ENCODE data around the gene PAPPA. TPM values are rescaled to one million over a fixed set of nuclear protein-coding genes. Genes with fewer than 3 reads are reported as not detected.

The PAPPA gene
- total RNA-seq, 2 experiments from 2014 or later, result not detected

- intact Hi-C loops (cut with DNase I, micrococcal nuclease), result no loop called here
- H3K27me3 Mint-ChIP-seq, result no peaks in the 10 kb centered on the region
- CTCF ChIA-PET, result interaction anchor here (0.7 kb wide), 1 partner anchor 561 kb away, joined by 3 read pairs; no protein-coding TSS in a partner anchor
- H3K27ac Mint-ChIP-seq, result no peak overlapping the region
- no peak for DNase-seq
- no peaks in the 10 kb centered on the region for H3K4me1 Mint-ChIP-seq
- POLR2A ChIA-PET, result no interaction called here
- H3K9me3 Mint-ChIP-seq (ENCODE audit: low read depth), result peaks cover 1% of the 10 kb centered on the region
- no peak for ATAC-seq
- H3K4me3 Mint-ChIP-seq, result no peak overlapping the region
- no peaks in the 10 kb centered on the region for H3K36me3 Mint-ChIP-seq (ENCODE audit: low read depth)
These were observed 59.5 kb downstream of the PAPPA start for GRCh38 chr9:116212986-116213692.

- CTCF ChIA-PET, result interaction anchor here (0.7 kb wide), 1 partner anchor 562 kb away, joined by 3 read pairs; no protein-coding TSS in a partner anchor
- no peaks in the 10 kb centered on the region for H3K4me1 Mint-ChIP-seq
- no peak for ATAC-seq
These were observed 60.1 kb downstream of the PAPPA start for GRCh38 chr9:116213693-116214047.

GRCh38 chr9:116218399-116218798 lies 64.8 kb downstream of the PAPPA start:
- Mint-ChIP-seq H3K36me3 (ENCODE audit: low read depth) (no peaks in the 10 kb centered on the region), H3K27me3 (peaks cover 7% of the 10 kb centered on the region), H3K4me3 (no peak overlapping the region), H3K27ac (no peak overlapping the region), H3K9me3 (ENCODE audit: low read depth) (peaks cover 1% of the 10 kb centered on the region), H3K4me1 (no peaks in the 10 kb centered on the region)
- intact Hi-C loops (cut with DNase I, micrococcal nuclease), result no loop called here
- POLR2A ChIA-PET, result no interaction called here
- no peak for ATAC-seq
- CTCF ChIA-PET, result no interaction called here
- no peak for DNase-seq

More at GRCh38 chr9:116213693-116214047, 60.1 kb downstream of the PAPPA start:
- DNase-seq, result no peak
- Mint-ChIP-seq H3K36me3 (ENCODE audit: low read depth) (no peaks in the 10 kb centered on the region), H3K27me3 (no peaks in the 10 kb centered on the region), H3K4me3 (no peak overlapping the region), H3K9me3 (ENCODE audit: low read depth) (peaks cover 1% of the 10 kb centered on the region), H3K27ac (no peak overlapping the region)
- intact Hi-C loops (cut with DNase I, micrococcal nuclease), result no loop called here
- POLR2A ChIA-PET, result no interaction called here

GRCh38 chr9:116219686-116220085 lies 66.1 kb downstream of the PAPPA start:
- no peaks in the 10 kb centered on the region for H3K36me3 Mint-ChIP-seq (ENCODE audit: low read depth)
- CTCF ChIA-PET, result interaction anchor here (0.5 kb wide), 1 partner anchor 1842 kb away, joined by 3 read pairs; no protein-coding TSS in a partner anchor
- ATAC-seq (no peak), DNase-seq (no peak)
- POLR2A ChIA-PET, result no interaction called here
- intact Hi-C loops (cut with DNase I, micrococcal nuclease), result no loop called here
- peaks cover 2% of the 10 kb centered on the region for H3K9me3 Mint-ChIP-seq (ENCODE audit: low read depth)
- H3K4me1 Mint-ChIP-seq, result no peaks in the 10 kb centered on the region
- no peak overlapping the region for H3K27ac Mint-ChIP-seq
- H3K27me3 Mint-ChIP-seq, result peaks cover 7% of the 10 kb centered on the region
- no peak overlapping the region for H3K4me3 Mint-ChIP-seq

- H3K36me3 Mint-ChIP-seq (ENCODE audit: low read depth), result no peaks in the 10 kb centered on the region
- intact Hi-C loops (cut with DNase I, micrococcal nuclease), result no loop called here
These were observed 70.3 kb downstream of the PAPPA start for GRCh38 chr9:116223926-116224325.

GRCh38 chr9:116230051-116230632 lies 76.6 kb downstream of the PAPPA start:
- no peaks in the 10 kb centered on the region for H3K27me3 Mint-ChIP-seq
- H3K36me3 Mint-ChIP-seq (ENCODE audit: low read depth), result no peaks in the 10 kb centered on the region
- no peak overlapping the region for H3K27ac Mint-ChIP-seq
- H3K4me1 Mint-ChIP-seq, result no peaks in the 10 kb centered on the region
- no peak for DNase-seq
- no peak overlapping the region for H3K4me3 Mint-ChIP-seq
- ChIA-PET POLR2A (no interaction called here), CTCF (no interaction called here)
- no peak for ATAC-seq
- peaks cover 2% of the 10 kb centered on the region for H3K9me3 Mint-ChIP-seq (ENCODE audit: low read depth)
- intact Hi-C loops (cut with DNase I, micrococcal nuclease), result no loop called here

More at GRCh38 chr9:116223926-116224325, 70.3 kb downstream of the PAPPA start:
- no peak overlapping the region for H3K27ac Mint-ChIP-seq
- H3K4me3 Mint-ChIP-seq, result no peak overlapping the region
- peaks cover 8% of the 10 kb centered on the region for H3K27me3 Mint-ChIP-seq
- no peaks in the 10 kb centered on the region for H3K4me1 Mint-ChIP-seq
- DNase-seq (no peak), ATAC-seq (no peak)
- CTCF ChIA-PET, result no interaction called here
- POLR2A ChIA-PET, result no interaction called here
- H3K9me3 Mint-ChIP-seq (ENCODE audit: low read depth), result peaks cover 3% of the 10 kb centered on the region

- H3K27ac Mint-ChIP-seq, result no peak overlapping the region
- ATAC-seq (no peak), DNase-seq (no peak)
- H3K4me1 Mint-ChIP-seq, result no peaks in the 10 kb centered on the region
- no peak overlapping the region for H3K4me3 Mint-ChIP-seq
- ChIA-PET POLR2A (no interaction called here), CTCF (no interaction called here)
- intact Hi-C loops (cut with DNase I, micrococcal nuclease), result no loop called here
- H3K36me3 Mint-ChIP-seq (ENCODE audit: low read depth), result no peaks in the 10 kb centered on the region
- H3K27me3 Mint-ChIP-seq, result peaks cover 3% of the 10 kb centered on the region
- peaks cover 2% of the 10 kb centered on the region for H3K9me3 Mint-ChIP-seq (ENCODE audit: low read depth)
These were observed 79.0 kb downstream of the PAPPA start for GRCh38 chr9:116232424-116233159.

GRCh38 chr9:116233160-116233530 lies 79.6 kb downstream of the PAPPA start:
- Mint-ChIP-seq H3K27ac (no peak overlapping the region), H3K4me1 (no peaks in the 10 kb centered on the region), H3K9me3 (ENCODE audit: low read depth) (peaks cover 1% of the 10 kb centered on the region), H3K27me3 (peaks cover 3% of the 10 kb centered on the region), H3K36me3 (ENCODE audit: low read depth) (no peaks in the 10 kb centered on the region), H3K4me3 (no peak overlapping the region)
- CTCF ChIA-PET, result no interaction called here
- DNase-seq (no peak), ATAC-seq (no peak)
- POLR2A ChIA-PET, result no interaction called here
- intact Hi-C loops (cut with DNase I, micrococcal nuclease), result no loop called here

GRCh38 chr9:116234081-116234480 lies 80.5 kb downstream of the PAPPA start:
- Mint-ChIP-seq H3K27ac (no peak overlapping the region), H3K4me3 (no peak overlapping the region), H3K9me3 (ENCODE audit: low read depth) (no peaks in the 10 kb centered on the region), H3K4me1 (no peaks in the 10 kb centered on the region), H3K36me3 (ENCODE audit: low read depth) (no peaks in the 10 kb centered on the region), H3K27me3 (peaks cover 3% of the 10 kb centered on the region)
- POLR2A ChIA-PET, result no interaction called here
- CTCF ChIA-PET, result no interaction called here
- DNase-seq, result no peak
- no peak for ATAC-seq
- intact Hi-C loops (cut with DNase I, micrococcal nuclease), result no loop called here

- ChIA-PET CTCF (no interaction called here), POLR2A (no interaction called here)
- Mint-ChIP-seq H3K4me3 (no peak overlapping the region), H3K36me3 (ENCODE audit: low read depth) (no peaks in the 10 kb centered on the region), H3K9me3 (ENCODE audit: low read depth) (no peaks in the 10 kb centered on the region), H3K27ac (no peak overlapping the region), H3K27me3 (peaks cover 3% of the 10 kb centered on the region), H3K4me1 (no peaks in the 10 kb centered on the region)
- ATAC-seq, result no peak
- intact Hi-C loops (cut with DNase I, micrococcal nuclease), result no loop called here
- no peak for DNase-seq
These were observed 83.4 kb downstream of the PAPPA start for GRCh38 chr9:116236979-116237378.

GRCh38 chr9:116237456-116237855 lies 83.9 kb downstream of the PAPPA start:
- Mint-ChIP-seq H3K27ac (no peak overlapping the region), H3K4me3 (no peak overlapping the region), H3K9me3 (ENCODE audit: low read depth) (no peaks in the 10 kb centered on the region), H3K27me3 (peaks cover 3% of the 10 kb centered on the region), H3K4me1 (no peaks in the 10 kb centered on the region), H3K36me3 (ENCODE audit: low read depth) (no peaks in the 10 kb centered on the region)
- no peak for ATAC-seq
- intact Hi-C loops (cut with DNase I, micrococcal nuclease), result no loop called here
- DNase-seq, result no peak
- ChIA-PET POLR2A (interaction anchor here (0.6 kb wide), 1 partner anchor 150 kb away, joined by 4 read pairs; no protein-coding TSS in a partner anchor), CTCF (no interaction called here)

GRCh38 chr9:116238225-116238624 lies 84.6 kb downstream of the PAPPA start:
- Mint-ChIP-seq H3K4me1 (no peaks in the 10 kb centered on the region), H3K36me3 (ENCODE audit: low read depth) (no peaks in the 10 kb centered on the region), H3K9me3 (ENCODE audit: low read depth) (no peaks in the 10 kb centered on the region), H3K4me3 (no peak overlapping the region), H3K27ac (no peak overlapping the region), H3K27me3 (peaks cover 3% of the 10 kb centered on the region)
- intact Hi-C loops (cut with DNase I, micrococcal nuclease), result no loop called here
- ATAC-seq (no peak), DNase-seq (no peak)
- POLR2A ChIA-PET, result no interaction called here
- CTCF ChIA-PET, result no interaction called here
